Activated T-helper 1 cell treated with Interleukin-2 at 50 U/mL for 16 hours (primary cell): ENCODE results near the gene FGGY.
"Not testable (repeated sequence)": the region's sequence is repeated elsewhere in the genome, so short reads cannot be mapped to it uniquely, and the experiment has no call there.

Experiments
- DNase-seq: peaks from one replicate; pipeline ENCODE4 v3.0.0-alpha.2; 2020; ENCODE audit warnings: low read depth

FGGY gene

GRCh38 chr1:59703918-59704378 lies 407.1 kb downstream of the FGGY start:
- DNase-seq = no peak

GRCh38 chr1:59704716-59705115 lies 407.8 kb downstream of the FGGY start:
- DNase-seq = no peak

- no peak for DNase-seq
These were observed 408.8 kb downstream of the FGGY start for GRCh38 chr1:59705466-59706302.

GRCh38 chr1:59706303-59706599 lies 409.4 kb downstream of the FGGY start:
- DNase-seq = no peak

- no peak for DNase-seq
These were observed 410.4 kb downstream of the FGGY start for GRCh38 chr1:59707178-59707791.

- DNase-seq = no peak
These were observed 412.4 kb downstream of the FGGY start for GRCh38 chr1:59709333-59709732.

- DNase-seq = not testable (repeated sequence)
These were observed 414.0 kb downstream of the FGGY start for GRCh38 chr1:59710920-59711319.

GRCh38 chr1:59714219-59714618 lies 417.3 kb downstream of the FGGY start:
- no peak for DNase-seq

GRCh38 chr1:59714966-59715365 lies 418.1 kb downstream of the FGGY start:
- no peak for DNase-seq

- no peak for DNase-seq
These were observed 419.9 kb downstream of the FGGY start for GRCh38 chr1:59716832-59717231.

GRCh38 chr1:59718064-59718988 lies 421.4 kb downstream of the FGGY start:
- DNase-seq = no peak

- no peak for DNase-seq
These were observed 422.1 kb downstream of the FGGY start for GRCh38 chr1:59718989-59719360.

GRCh38 chr1:59720326-59721115 lies 423.6 kb downstream of the FGGY start:
- DNase-seq = no peak

GRCh38 chr1:59730302-59730701 lies 433.4 kb downstream of the FGGY start:
- DNase-seq = no peak

- DNase-seq = no peak
These were observed 434.0 kb downstream of the FGGY start for GRCh38 chr1:59730759-59731478.

GRCh38 chr1:59731591-59731990 lies 434.7 kb downstream of the FGGY start:
- no peak for DNase-seq

GRCh38 chr1:59732214-59732955 lies 435.5 kb downstream of the FGGY start:
- DNase-seq = no peak

GRCh38 chr1:59733443-59734141 lies 436.7 kb downstream of the FGGY start:
- DNase-seq = no peak

- DNase-seq = not testable (repeated sequence)
These were observed 439.0 kb downstream of the FGGY start for GRCh38 chr1:59735927-59736326.

- DNase-seq = no peak
These were observed 439.9 kb downstream of the FGGY start for GRCh38 chr1:59736744-59737143.
